Measurements from ENCODE around the gene SYNE1. TPM values are rescaled to one million over a fixed set of nuclear protein-coding genes. Genes with fewer than 3 reads are reported as not detected.

The SYNE1 gene
- polyA plus RNA-seq, 1 experiment = 35.7 TPM

GRCh38 chr6:152180601-152181000, 456.6 kb downstream of the SYNE1 start:
- no peaks in the 10 kb centered on the region for H3K9me3 ChIP-seq (ENCODE audit: control insufficient read depth, insufficient read depth, low read length)
- CTCF ChIA-PET = interaction anchor here (0.6 to 1.0 kb wide), 3 partner anchors 9 to 415 kb away, joined by 3 to 8 read pairs (median 3); no protein-coding TSS in a partner anchor
- POLR2A ChIA-PET = no interaction called here

GRCh38 chr6:152176268-152176667, 460.9 kb downstream of the SYNE1 start:
- no peak for TF ChIP-seq CTCF (IDR thresholded peaks at IDR 0.05; ENCODE audit: low read depth, low read length)
- ChIA-PET CTCF (interaction anchor here (0.6 kb wide), 1 partner anchor 1632 kb away, joined by 3 read pairs; no protein-coding TSS in a partner anchor), POLR2A (no interaction called here)
- H3K27ac ChIP-seq (ENCODE audit: low read depth, low read length) = no peak overlapping the region
- H3K9me3 ChIP-seq (ENCODE audit: control insufficient read depth, insufficient read depth, low read length) = no peaks in the 10 kb centered on the region
- DNase-seq (ENCODE audit: low read depth, low spot score) = no peak
- H3K4me3 ChIP-seq (ENCODE audit: low read depth, low read length) = no peak overlapping the region
- no peaks in the 10 kb centered on the region for H3K27me3 ChIP-seq (ENCODE audit: control insufficient read depth, insufficient read depth, low read length)

More at GRCh38 chr6:152180601-152181000, 456.6 kb downstream of the SYNE1 start:
- no peak for DNase-seq (ENCODE audit: low read depth, low spot score)
- no peak for TF ChIP-seq CTCF (IDR thresholded peaks at IDR 0.05; ENCODE audit: low read depth, low read length)
- no peak overlapping the region for H3K4me3 ChIP-seq (ENCODE audit: low read depth, low read length)
- H3K27me3 ChIP-seq (ENCODE audit: control insufficient read depth, insufficient read depth, low read length) = no peaks in the 10 kb centered on the region
- no peak overlapping the region for H3K27ac ChIP-seq (ENCODE audit: low read depth, low read length)

GRCh38 chr6:152173957-152174356, 463.2 kb downstream of the SYNE1 start:
- TF ChIP-seq CTCF (IDR thresholded peaks at IDR 0.05; ENCODE audit: low read depth, low read length) = no peak
- no peaks in the 10 kb centered on the region for H3K9me3 ChIP-seq (ENCODE audit: control insufficient read depth, insufficient read depth, low read length)
- no peaks in the 10 kb centered on the region for H3K27me3 ChIP-seq (ENCODE audit: control insufficient read depth, insufficient read depth, low read length)
- no peak overlapping the region for H3K4me3 ChIP-seq (ENCODE audit: low read depth, low read length)
- CTCF ChIA-PET = no interaction called here
- no peak overlapping the region for H3K27ac ChIP-seq (ENCODE audit: low read depth, low read length)
- POLR2A ChIA-PET = no interaction called here
- no peak for DNase-seq (ENCODE audit: low read depth, low spot score)

GRCh38 chr6:152173321-152173720, 463.8 kb downstream of the SYNE1 start:
- Histone ChIP-seq H3K27me3 (ENCODE audit: control insufficient read depth, insufficient read depth, low read length) (no peaks in the 10 kb centered on the region), H3K9me3 (ENCODE audit: control insufficient read depth, insufficient read depth, low read length) (no peaks in the 10 kb centered on the region), H3K4me3 (ENCODE audit: low read depth, low read length) (no peak overlapping the region), H3K27ac (ENCODE audit: low read depth, low read length) (no peak overlapping the region)
- TF ChIP-seq CTCF (IDR thresholded peaks at IDR 0.05; ENCODE audit: low read depth, low read length) = no peak
- ChIA-PET POLR2A (no interaction called here), CTCF (no interaction called here)
- no peak for DNase-seq (ENCODE audit: low read depth, low spot score)

- no peak for TF ChIP-seq CTCF (IDR thresholded peaks at IDR 0.05; ENCODE audit: low read depth, low read length)
- H3K27ac ChIP-seq (ENCODE audit: low read depth, low read length) = peak overlapping the region; percentile 25
- no peaks in the 10 kb centered on the region for H3K9me3 ChIP-seq (ENCODE audit: control insufficient read depth, insufficient read depth, low read length)
- POLR2A ChIA-PET = no interaction called here
- H3K27me3 ChIP-seq (ENCODE audit: control insufficient read depth, insufficient read depth, low read length) = no peaks in the 10 kb centered on the region
- CTCF ChIA-PET = interaction anchor here (0.6 to 1.6 kb wide), 3 partner anchors 10 to 406 kb away, joined by 3 to 8 read pairs (median 4); no protein-coding TSS in a partner anchor
- no peak overlapping the region for H3K4me3 ChIP-seq (ENCODE audit: low read depth, low read length)
- peak; percentile 21 for DNase-seq (ENCODE audit: low read depth, low spot score)
These were observed 466.2 kb downstream of the SYNE1 start for GRCh38 chr6:152170702-152171667.
